Fibroblast of skin of back (primary cell): ENCODE data around the gene SRCAP.

ENCODE experiments used
- DNase-seq: peaks from one replicate; pipeline ENCODE4 v3.0.0-alpha.2; 2013

Gene SRCAP

DNA sequence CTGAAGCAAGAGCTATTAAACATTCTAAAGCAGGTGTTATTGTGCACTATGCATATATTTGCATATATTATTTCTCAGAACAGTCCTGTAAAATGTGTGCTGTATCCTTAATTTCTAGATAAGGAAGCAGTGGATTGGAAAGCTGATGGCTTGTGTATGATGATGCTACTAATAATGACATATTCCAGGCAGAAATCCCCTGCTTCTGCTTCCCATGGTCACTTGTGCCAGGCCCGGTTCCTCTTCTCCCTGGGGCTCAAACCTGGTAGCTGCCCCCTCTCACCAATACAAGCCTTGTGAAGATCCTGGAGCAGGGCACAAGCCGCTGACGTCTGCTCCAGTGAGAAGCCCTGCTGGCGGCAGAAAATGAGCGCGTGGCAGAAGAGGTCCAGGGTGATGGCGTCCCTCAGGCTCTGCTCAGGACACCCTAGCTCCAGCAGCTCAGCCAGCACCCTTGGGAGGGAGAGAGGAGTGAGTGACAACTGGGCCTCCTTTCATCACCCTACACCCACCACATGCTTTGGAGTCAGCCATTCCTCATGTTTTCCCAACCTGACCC, 61.1 kb downstream of the SRCAP start:
- no peak for DNase-seq

DNA sequence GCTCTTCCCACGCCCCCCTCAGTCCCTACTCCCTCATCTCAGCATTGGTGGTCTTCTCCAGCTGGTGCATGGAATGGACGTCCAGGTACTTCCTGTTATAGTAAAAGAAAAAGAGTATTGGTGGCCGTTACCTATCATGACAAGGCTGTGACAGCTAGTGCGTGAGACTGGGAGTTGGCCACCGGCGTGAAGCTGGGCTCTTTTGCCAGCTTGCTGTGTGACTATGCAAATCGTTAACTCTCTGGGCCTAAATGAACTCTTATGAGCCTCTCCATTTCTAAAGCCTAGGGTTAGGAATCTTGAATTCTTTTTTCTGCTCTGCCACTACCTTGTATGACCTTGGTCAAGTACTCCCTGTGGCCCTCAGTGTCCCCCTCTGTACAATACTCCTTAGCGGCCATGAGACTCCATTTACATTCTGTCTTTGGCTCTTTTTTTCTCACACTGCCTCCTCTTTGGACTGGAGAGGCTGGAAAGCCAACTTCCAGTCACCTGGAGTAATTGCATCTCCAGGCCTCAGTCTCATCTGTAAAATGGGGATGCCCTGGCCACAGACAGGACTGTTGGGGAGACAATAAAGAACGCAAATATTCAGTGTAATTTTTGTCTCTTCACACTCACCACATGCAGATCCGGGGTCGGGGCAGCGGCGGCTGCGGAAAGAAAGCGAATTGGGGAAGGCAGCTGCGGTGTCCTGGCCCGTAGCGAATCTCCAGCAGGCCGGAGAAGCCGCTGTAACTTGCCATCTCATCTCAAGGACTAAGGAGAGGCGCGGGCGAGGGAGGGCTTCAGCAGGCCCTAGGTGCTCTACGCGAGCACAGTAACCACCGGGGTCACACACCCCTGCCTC, 61.8 kb downstream of the SRCAP start:
- no peak for DNase-seq

DNA sequence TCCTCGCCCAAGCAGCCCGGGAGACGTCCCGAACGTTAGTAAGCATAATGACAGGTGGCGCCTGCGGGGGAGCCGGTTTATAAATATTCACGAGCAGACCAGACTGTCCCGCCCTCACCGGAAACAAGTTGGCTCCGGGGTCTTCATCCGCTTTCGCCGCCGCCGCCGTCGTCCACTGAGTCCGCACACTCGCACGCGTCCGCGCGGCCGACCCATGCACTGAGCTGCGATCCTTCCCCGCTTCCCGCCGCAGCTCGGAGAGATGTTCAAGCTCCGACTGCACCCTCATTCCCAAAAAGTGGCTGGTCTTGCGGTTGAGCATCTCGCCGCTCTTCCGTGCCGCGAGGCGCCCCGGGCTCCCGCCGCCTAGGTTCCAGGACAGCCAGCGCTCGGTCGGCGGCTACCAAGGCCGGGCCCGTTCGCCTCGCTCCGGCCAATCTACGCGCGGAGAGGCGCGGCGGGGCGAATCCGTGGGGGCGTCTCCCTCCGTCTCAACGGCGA, 62.5 kb downstream of the SRCAP start:
- DNase-seq, result no peak

GRCh38 chr16:30761928-30762902, 63.2 kb downstream of the SRCAP start, which contains the start of the genes CFAP119 and RNF40:
Gene CFAP119, minus strand, starts transcription at chr16:30762062. Its CDS starts 314 bp downstream, at chr16:30761748.
Gene RNF40, plus strand, starts transcription at chr16:30762322. Its CDS starts 224 bp downstream, at chr16:30762546.
- peak; percentile 98 for DNase-seq

DNA sequence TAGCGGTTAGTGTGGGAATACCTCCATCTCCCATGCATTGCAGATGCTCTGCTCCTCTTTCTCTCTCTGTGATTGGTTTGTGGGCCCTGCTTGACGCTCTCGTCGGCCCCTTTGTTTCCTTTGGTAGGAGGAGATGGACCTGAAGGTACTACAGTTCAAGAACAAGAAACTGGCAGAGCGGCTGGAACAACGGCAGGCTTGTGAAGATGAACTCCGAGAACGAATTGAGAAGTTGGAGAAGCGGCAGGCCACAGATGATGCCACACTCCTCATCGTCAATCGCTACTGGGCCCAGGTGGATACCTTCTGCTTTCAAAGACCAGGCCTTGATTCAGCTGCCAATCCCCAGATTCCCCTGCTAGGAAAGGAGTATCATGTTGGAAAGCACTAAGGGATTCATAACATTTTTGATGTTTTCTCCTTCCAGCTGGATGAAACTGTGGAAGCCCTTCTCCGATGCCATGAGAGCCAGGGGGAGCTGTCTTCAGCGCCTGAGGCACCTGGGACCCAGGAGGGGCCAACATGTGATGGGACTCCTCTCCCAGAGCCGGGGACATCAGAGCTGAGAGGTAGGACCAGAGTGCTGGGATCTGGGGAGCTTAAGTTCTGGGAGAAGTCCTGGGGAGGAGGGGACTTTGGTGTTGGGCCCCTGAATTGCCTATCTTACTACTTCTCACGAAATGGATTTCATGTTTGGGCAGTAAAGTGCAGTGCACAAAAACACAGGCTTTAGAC, 64.2 kb downstream of the SRCAP start:
- no peak for DNase-seq

DNA sequence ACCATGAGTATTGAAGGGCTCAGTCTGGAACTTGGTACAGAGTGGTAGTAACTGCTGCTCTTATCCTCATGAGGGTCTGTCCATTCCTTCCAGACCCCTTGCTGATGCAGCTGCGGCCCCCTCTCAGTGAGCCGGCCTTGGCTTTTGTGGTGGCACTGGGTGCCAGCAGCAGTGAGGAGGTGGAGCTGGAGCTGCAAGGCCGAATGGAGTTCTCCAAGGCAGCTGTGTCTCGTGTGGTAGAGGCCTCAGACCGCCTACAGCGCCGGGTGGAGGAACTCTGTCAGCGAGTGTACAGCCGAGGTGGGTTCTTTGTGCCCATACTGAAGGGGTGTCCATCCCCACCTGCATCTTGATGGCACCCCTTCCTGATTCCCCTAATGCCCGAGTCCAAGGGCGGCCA, 65.1 kb downstream of the SRCAP start:
- no peak for DNase-seq

- DNase-seq, result no peak
These were observed 66.0 kb downstream of the SRCAP start for GRCh38 chr16:30764816-30765465.

- no peak for DNase-seq
These were observed 67.4 kb downstream of the SRCAP start for GRCh38 chr16:30766206-30766932.

DNA sequence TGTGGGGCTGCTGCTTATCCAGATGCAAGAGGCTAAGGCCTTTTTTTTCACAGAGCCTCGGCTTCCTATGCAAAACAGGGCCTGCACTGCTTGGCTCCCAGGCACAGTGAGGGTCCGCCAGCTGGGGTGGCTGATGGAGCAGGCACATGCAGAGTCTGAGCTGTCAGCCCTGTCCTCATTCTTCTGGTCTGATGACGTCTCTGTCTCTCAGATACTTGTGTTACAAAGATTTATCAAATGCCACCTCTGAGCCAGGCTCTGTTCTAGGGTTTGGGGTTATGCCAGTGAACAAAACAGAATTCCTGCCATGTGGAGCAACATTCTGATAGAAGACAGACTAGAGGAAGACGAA, 67.9 kb downstream of the SRCAP start:
- no peak for DNase-seq

GRCh38 chr16:30767767-30768465, 68.9 kb downstream of the SRCAP start:
- no peak for DNase-seq

GRCh38 chr16:30768583-30769181, 69.7 kb downstream of the SRCAP start:
- no peak for DNase-seq

GRCh38 chr16:30769379-30770089, 70.6 kb downstream of the SRCAP start:
- DNase-seq, result no peak

- no peak for DNase-seq
These were observed 72.8 kb downstream of the SRCAP start for GRCh38 chr16:30771726-30772125.

DNA sequence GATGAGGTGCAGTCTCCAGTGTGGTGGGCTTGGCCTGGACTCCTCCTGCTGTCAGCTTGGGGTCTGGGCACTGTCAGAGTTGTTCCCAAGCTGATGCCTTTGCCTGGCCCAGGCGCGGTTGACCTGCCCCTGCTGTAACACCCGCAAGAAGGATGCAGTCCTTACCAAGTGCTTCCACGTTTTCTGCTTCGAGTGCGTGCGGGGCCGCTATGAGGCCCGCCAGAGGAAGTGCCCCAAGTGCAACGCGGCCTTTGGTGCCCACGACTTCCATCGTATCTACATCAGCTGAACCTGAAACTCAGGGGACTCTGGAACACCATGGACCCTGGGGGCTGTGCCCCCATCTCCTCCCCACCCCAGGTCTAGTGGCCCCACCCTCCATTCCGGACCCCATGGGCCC, 74.9 kb downstream of the SRCAP start:
- no peak for DNase-seq

GRCh38 chr16:30774367-30775130, 75.6 kb downstream of the SRCAP start:
- no peak for DNase-seq

DNA sequence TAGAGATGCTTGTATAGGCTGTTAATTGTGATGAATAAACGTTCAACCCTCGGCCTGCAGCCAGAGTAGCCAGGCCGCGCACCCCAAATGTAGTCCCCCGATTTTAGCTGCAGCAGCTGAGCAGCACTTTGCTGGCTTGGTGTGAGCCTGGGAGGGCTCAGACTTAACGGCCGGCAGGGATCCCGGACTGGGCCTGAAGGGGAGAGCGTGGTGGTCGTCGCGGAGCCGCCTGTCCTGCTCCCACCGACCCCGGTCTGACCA, 76.1 kb downstream of the SRCAP start:
- no peak for DNase-seq

DNA sequence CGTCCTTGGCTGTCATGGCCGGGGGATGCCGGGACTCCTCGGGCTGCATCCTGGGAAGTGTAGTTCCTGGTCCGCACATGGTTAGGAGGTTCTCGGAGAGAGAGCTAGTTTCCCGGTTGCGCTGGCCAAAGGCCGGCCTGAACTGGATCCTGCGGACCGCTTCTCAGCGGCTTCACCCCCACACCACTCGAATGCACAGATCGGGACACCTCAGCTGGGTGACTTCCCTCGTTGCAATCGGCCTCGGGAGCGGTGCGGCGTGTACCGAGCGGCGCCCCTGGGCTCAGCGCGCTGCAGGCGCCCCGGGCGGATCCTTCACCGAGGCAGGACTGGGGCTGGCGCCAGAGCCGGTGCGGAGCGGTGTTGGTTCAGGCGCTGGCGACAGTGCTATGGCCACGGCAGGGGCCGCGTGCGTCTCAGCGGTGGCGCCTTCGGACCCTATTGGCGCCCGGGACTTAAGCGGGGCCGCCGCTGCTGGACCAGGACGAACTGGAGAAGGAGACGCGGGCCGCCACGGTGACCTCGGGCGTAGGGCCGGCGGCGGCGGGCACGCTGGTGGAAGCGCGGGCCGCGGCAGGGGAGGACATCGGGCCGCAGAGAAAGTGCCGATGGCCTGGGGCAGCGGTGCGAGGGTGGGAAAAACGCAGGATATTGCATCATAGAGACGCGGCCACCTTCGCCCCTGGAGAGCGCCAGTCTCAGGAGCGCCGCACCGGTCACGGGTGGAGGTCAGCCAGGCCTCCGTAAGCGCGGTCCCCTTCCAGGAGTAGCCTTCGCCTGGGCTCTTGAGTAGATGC, 76.6 kb downstream of the SRCAP start:
- peak; percentile 84 for DNase-seq
